IPS DF 4.7 (cell line): ENCODE results near the gene ELMO1.

Experiments
- DNase-seq: peaks from one replicate; pipeline ENCODE4 v3.0.0-alpha.2; 2013; ENCODE audit warnings: low spot score; ENCODE audit errors: extremely low read depth

ELMO1 gene

GRCh38 chr7:37195388-37195787 is 253.3 kb downstream of the ELMO1 start:
- DNase-seq: no peak

- no peak for DNase-seq
These were observed 253.7 kb downstream of the ELMO1 start for GRCh38 chr7:37194943-37195342.

DNA sequence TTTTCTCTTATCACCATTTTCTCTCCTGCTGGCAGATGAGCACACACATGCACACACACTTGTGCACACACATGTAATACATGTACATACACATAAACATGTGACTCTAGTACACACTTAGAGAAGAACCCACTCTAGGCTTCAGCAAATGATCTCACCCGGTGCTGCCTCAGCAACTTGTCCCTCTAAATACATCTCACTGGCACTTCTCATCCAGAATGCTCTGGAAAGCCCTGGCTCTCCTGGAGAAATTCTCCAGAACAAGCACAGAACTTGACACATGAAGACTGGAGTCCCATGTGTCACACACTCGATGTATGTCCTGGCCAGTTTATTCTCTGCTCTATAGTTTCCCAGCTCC is 254.9 kb downstream of the ELMO1 start:
- no peak for DNase-seq

DNA sequence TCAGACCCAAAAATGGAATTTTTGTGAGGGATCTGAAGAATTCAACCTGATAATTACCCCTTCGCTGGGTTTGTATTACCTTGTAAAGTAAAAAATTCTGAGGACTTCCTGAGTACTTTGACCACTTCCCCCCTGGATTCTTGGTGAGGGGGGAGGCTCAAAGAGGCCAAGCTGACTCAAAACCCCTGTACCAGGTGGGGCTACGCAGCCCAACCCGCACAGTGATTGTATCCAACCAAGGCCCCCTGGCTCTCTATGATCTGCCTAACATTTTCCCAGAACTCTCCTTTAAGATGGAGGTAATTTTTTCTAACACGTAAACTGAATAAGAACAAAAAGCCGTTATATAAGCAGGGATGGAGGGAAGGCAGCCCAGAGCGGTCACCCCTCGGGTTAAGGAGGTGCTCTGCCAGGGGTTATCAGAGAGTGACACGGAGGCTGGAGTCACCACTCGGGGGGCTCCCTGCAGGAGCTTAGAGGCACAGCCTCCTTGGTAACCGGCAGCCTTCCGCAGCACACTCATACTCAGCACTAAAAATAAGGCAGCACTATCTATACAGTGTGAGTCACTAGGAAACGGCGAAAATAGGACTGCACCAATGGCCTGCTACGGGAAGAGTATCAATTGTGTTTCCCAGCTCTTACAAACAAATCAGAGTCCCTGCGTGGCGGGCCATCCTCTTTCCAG is 255.4 kb downstream of the ELMO1 start:
- no peak for DNase-seq

GRCh38 chr7:37191797-37192196 is 256.9 kb downstream of the ELMO1 start:
- no peak for DNase-seq

- no peak for DNase-seq
These were observed 261.5 kb downstream of the ELMO1 start for GRCh38 chr7:37187179-37187578.

GRCh38 chr7:37186753-37187152 is 261.9 kb downstream of the ELMO1 start:
- no peak for DNase-seq

DNA sequence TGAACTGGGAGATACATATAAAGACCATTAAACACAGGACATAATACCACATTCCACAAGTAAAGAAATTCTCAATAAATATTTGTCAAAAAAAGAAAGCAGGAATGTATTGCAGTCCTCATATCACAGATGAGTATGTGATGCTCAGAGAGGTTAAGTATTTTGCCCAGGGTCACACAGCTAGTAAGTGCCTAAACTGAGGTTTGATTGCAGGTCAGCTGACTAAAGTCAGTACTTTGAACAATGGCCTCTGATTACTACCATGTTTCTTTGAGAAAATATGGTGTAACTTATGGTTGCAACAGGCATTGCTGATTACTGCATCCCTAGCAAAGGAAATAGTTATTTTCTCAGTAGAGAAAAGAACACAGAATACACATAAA is 267.1 kb downstream of the ELMO1 start:
- no peak for DNase-seq

DNA sequence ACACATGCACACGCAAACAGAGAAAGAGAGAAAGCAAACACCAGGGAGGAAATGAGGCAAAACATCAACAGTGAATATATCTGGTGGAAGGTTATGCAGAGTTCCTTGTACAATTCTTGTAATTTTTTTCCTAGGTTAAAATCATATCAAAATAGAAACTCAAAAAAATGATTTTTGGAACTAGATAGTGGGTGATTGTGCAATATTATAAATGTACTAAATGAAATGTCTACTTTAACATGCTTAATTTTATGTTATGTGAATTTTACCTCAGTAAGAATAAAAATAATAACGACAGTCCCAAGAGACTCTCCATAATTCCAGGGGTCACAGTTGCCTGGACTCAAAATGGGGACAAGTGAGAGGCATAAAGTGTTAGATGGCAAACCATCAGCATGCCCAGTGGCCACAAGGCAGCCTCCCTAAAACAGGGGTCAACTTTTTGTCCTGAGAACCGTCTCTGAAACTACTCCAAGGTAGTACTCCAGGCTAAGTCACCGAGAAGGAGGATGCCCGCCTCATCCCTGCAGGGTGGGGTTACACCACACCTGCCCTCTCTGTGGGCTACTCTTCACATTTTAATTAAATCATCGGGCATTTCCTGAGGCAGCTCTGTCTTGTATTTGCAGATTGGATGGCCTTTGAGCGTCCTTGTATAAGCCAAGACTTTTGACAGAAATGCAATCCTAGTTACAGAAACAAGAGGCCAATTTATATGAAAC is 267.7 kb downstream of the ELMO1 start:
- no peak for DNase-seq

- no peak for DNase-seq
These were observed 272.6 kb downstream of the ELMO1 start for GRCh38 chr7:37176079-37176478.

DNA sequence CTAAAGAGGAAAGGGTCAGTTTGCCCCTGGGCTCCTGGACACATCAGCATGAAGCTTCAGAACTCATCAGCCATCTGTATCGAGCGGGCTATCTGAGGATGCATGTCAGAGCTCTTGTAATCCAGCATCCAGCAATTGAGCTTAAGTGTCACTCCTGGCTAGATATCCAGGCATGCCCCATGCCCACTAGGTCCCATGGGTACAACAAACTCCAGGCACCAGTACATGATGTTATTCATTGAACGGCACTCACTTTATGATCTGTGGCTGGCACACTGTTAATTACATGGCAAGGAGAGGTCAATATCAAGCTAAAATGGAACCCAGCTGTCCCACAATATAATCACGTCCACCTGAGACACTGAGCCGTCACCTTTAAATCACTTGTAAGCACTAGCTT is 274.2 kb downstream of the ELMO1 start:
- DNase-seq: no peak

DNA sequence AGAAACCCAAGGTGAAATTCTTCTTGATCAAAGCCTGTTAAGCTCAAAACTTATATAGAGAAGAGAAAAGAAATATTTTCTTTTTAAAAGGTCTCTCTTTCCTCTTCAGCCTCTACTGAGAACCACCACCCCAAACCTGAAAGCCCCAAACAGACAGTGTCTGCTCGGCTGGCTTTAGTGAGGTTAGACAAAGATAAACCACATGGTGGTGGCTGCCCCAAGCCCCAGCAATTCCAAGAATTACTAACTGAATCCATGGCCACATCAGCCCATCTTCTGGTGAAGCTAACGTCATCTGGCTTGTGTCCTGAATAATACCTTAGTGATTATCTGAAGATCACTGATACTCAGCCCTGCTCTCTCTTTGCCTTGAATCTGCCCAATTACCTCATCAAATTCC is 275.0 kb downstream of the ELMO1 start:
- no peak for DNase-seq

DNA sequence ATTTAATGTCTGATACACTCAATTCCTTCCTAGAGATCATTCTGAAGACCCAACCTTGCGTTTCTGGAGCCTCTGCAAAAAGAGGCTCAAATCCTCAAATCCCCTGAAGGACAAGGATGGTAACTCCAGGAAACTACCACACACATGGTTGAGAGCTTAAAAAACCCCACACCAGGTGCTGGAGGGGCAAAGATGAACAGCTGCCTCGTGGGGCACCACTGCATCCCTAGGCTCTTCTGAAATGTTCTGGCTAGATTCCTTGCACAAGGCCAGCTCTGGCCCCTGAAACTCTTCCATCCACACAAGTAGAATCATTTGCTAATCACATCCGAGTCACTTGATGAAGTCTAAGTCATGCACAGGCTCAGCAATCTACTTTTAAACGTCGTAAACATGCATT is 286.6 kb downstream of the ELMO1 start:
- no peak for DNase-seq

- DNase-seq: no peak
These were observed 288.0 kb downstream of the ELMO1 start for GRCh38 chr7:37160656-37161055.

DNA sequence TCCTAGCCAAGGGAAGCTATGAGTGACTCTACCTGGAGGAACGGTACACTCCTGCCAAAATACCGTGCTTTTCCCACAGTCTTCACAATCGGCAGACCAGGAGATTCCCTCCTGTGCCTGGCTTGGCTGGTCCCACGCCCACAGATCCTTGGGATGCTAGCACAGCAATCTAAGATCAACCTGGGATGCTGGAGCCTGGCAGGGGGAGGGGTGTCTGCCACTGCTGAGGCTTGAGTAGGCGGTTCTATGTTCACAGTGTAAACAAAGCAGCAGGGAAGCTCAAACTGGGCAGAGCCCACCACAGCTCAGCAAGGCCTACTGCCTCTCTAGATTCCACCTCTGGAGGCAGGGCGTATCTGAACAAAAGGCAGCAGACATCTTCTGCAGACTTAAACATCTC is 295.3 kb downstream of the ELMO1 start:
- DNase-seq: no peak

GRCh38 chr7:37151741-37152413 is 296.8 kb downstream of the ELMO1 start:
- no peak for DNase-seq

- no peak for DNase-seq
These were observed 297.8 kb downstream of the ELMO1 start for GRCh38 chr7:37150856-37151255.

GRCh38 chr7:37150180-37150579 is 298.5 kb downstream of the ELMO1 start:
- DNase-seq: no peak

- DNase-seq: no peak
These were observed 298.9 kb downstream of the ELMO1 start for GRCh38 chr7:37149773-37150124.

DNA sequence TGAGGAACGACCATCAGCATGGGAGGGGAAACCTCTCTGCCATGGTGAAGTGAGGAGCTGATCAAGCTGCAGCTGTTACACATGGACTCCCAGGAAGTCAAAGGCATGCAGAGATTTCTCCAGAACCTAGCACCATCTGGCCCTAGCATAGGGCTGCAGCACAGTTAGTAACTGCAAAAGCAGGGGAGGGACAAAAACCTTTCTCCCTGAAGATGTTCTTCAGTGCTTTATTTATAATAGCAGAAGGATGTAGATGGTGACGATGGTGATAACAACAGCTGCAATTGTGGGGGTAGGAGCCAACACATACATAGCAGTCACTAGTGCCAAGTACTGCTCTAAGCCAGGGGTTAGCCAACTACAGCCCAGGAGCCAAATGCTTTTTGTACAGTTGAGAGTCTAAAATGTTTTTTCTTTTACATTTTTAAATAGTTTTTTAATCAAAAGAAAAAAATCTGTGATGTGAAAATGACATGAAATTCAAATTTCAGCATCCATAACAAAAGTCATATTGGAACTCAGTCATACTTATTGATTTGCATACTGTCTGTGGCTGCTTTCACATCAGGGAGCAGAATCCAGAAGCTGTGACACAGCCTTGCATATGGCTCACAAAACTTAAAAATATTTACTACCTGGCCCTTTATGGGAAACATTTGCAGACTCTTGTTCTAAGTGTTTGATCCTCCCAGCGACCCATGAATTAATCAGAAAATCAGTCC is 299.5 kb downstream of the ELMO1 start:
- DNase-seq: no peak

DNA sequence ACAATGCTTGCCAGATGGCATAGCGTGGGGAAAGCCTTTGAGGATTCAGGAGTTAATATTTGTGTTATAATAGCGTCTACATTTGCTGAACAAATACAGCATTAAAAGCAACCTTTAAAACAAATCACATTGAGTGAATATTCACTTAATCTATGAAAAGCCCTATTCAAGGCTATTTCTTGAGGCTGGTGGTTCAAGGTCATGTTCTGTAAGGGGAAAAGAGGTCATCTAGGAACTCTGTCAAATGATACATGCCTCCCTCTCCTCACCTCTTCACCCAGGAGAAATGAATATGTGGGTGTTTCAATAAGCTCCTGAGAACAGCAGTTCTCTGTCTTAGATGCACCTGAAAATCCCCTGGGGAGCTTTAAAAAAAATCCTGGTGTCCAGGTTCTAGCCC is 303.0 kb downstream of the ELMO1 start:
- no peak for DNase-seq

- no peak for DNase-seq
These were observed 304.2 kb downstream of the ELMO1 start for GRCh38 chr7:37144423-37144822.
